CD14-positive monocyte (primary cell): ENCODE data around the gene SRC. TPM values are rescaled to one million over a fixed set of nuclear protein-coding genes. Genes with fewer than 3 reads are reported as not detected.

ENCODE experiments used
- DNase-seq, 3 donors: peaks; one replicate each; pipeline ENCODE4 v3.0.0-alpha.2; 2011 to 2022
- H2AFZ ChIP-seq: 2 replicates; pipeline ENCODE4 v1.6.0; 2012; ENCODE audit warnings: mild to moderate bottlenecking, low read depth, low read length, inconsistent platforms; ENCODE audit not compliant: insufficient read depth, poor library complexity, severe bottlenecking
- H3K27ac ChIP-seq, 2 donors: 1 replicate in 1 of 2; 2 replicates in 1 of 2; pipeline ENCODE4 v1.5.1; 2012 to 2013; ENCODE audit warnings: low read length in 2 of 2, control low read depth in 1 of 2, inconsistent platforms in 1 of 2, low read depth in 1 of 2, mild to moderate bottlenecking in 1 of 2
- H3K27me3 ChIP-seq, 2 donors: one replicate each; pipeline versions ENCODE4 v1.6.0 to v1.6.1; 2011 to 2013; ENCODE audit warnings: low read length in 2 of 2; ENCODE audit not compliant: control insufficient read depth in 2 of 2, insufficient read depth in 2 of 2
- H3K36me3 ChIP-seq, 2 donors: replicated peaks in 1 of 2; 1 replicate in 1 of 2; 2 replicates in 1 of 2; pipeline versions ENCODE4 v1.5.1 to v1.6.1; 2012 to 2013; ENCODE audit warnings: low read length in 2 of 2, control low read depth in 1 of 2, inconsistent platforms in 1 of 2, mild to moderate bottlenecking in 1 of 2; ENCODE audit not compliant: insufficient read depth in 2 of 2, control insufficient read depth in 1 of 2
- H3K4me1 ChIP-seq, 2 donors: 1 replicate in 1 of 2; 2 replicates in 1 of 2; pipeline versions ENCODE4 v1.5.1 to v1.6.1; 2012 to 2013; ENCODE audit warnings: low read length in 2 of 2, control low read depth in 1 of 2, inconsistent platforms in 1 of 2, mild to moderate bottlenecking in 1 of 2, moderate library complexity in 1 of 2; ENCODE audit not compliant: insufficient read depth in 2 of 2, control insufficient read depth in 1 of 2
- H3K4me2 ChIP-seq: replicated peaks from 2 replicates; pipeline ENCODE3; 2012; ENCODE audit warnings: low read length, moderate library complexity, mild to moderate bottlenecking; ENCODE audit not compliant: poor library complexity, severe bottlenecking; ENCODE audit errors: extremely low read depth
- H3K4me3 ChIP-seq, 3 experiments: fragments of 200-600 bp in 1 of 3; sonication (generic) in 1 of 3; replicated peaks in 1 of 3; 1 replicate in 2 of 3; 2 replicates in 1 of 3; pipeline ENCODE4 v1.5.1; 2011 to 2013; ENCODE audit warnings: low read length in 3 of 3, mild to moderate bottlenecking in 3 of 3, control low read depth in 2 of 3, low read depth in 2 of 3, inconsistent platforms in 1 of 3, moderate library complexity in 1 of 3
- H3K79me2 ChIP-seq: 2 replicates; pipeline ENCODE4 v1.6.0; 2012; ENCODE audit warnings: mild to moderate bottlenecking, control low read depth, inconsistent platforms, low read length, moderate library complexity; ENCODE audit not compliant: insufficient read depth
- H3K9ac ChIP-seq: 2 replicates; pipeline ENCODE4 v1.6.0; 2017; ENCODE audit warnings: low read length, mild to moderate bottlenecking; ENCODE audit not compliant: insufficient read depth, poor library complexity, severe bottlenecking
- H3K9me3 ChIP-seq, 2 donors: replicated peaks in 1 of 2; 1 replicate in 1 of 2; 2 replicates in 1 of 2; pipeline versions ENCODE4 v1.5.1 to v1.6.1; 2012 to 2013; ENCODE audit warnings: low read length in 2 of 2, control low read depth in 1 of 2; ENCODE audit not compliant: control insufficient read depth in 1 of 2, insufficient read depth in 1 of 2
- H4K20me1 ChIP-seq: 2 replicates; pipeline ENCODE4 v1.6.0; 2012; ENCODE audit warnings: mild to moderate bottlenecking, low read length, control low read depth, moderate library complexity; ENCODE audit not compliant: insufficient read depth
- H3K27ac Mint-ChIP-seq, 7 donors: one replicate each; pipeline ENCODE4 v1.8.0; 2020; ENCODE audit warnings: mild to moderate bottlenecking in 7 of 7, mixed read lengths in 7 of 7, moderate library complexity in 6 of 7, inconsistent platforms in 2 of 7
- H3K27me3 Mint-ChIP-seq, 3 donors: one replicate each; pipeline ENCODE4 v1.8.0; 2021 to 2022; ENCODE audit warnings: low read depth in 3 of 3, mild to moderate bottlenecking in 3 of 3, mixed read lengths in 3 of 3, moderate library complexity in 3 of 3, inconsistent platforms in 1 of 3
- H3K36me3 Mint-ChIP-seq, 2 donors: one replicate each; pipeline ENCODE4 v1.8.0; 2020; ENCODE audit warnings: mixed read lengths in 2 of 2, inconsistent platforms in 1 of 2, mild to moderate bottlenecking in 1 of 2
- H3K4me1 Mint-ChIP-seq: one replicate; pipeline ENCODE4 v1.8.0; 2020; ENCODE audit warnings: mild to moderate bottlenecking, mixed read lengths
- H3K4me3 Mint-ChIP-seq, 2 donors: one replicate each; pipeline ENCODE4 v1.8.0; 2020; ENCODE audit warnings: mild to moderate bottlenecking in 2 of 2, mixed read lengths in 2 of 2, moderate library complexity in 1 of 2
- H3K9me3 Mint-ChIP-seq, 7 donors: one replicate each; pipeline ENCODE4 v1.8.0; 2020 to 2022; ENCODE audit warnings: mixed read lengths in 7 of 7, mild to moderate bottlenecking in 6 of 7, moderate library complexity in 6 of 7, inconsistent platforms in 2 of 7
- WGBS: methylation state at CpG from one replicate; pipeline ENCODE4 v1.1.5; 2013; ENCODE audit warnings: missing lambda C conversion rate; ENCODE audit not compliant: insufficient coverage; 5-methylcytosine and 5-hydroxymethylcytosine counted together
- intact Hi-C, 2 donors: fragments of 100-400 bp; cut with micrococcal nuclease; formaldehyde crosslinking; loops; one replicate each; pipeline versions ENCODE4 v1.15.0 to v1.15.1; 2023
- polyA plus RNA-seq, 3 donors: library from polyadenylated mRNA; depleted of rRNA in 1 of 3; unstranded in 2 of 3; stranded (reverse) in 1 of 3; fragments of 300-500 nt in 2 of 3; fragments of >200 nt in 1 of 3; fragmentation: Illumina TruSeq in 2 of 3; gene quantifications; 1 replicate in 2 of 3; 2 replicates in 1 of 3; pipeline ENCODE4 v1.2.3, GENCODE V29; 2012 to 2021
- TF ChIP-seq, protein P1 (sequence below): fragments of 200-600 bp; IDR thresholded peaks from one replicate; pipeline ENCODE4 v1.8.0; 2022; ENCODE audit warnings: antibody characterized with exemption, mild to moderate bottlenecking

SRC gene
- polyA plus RNA-seq, 3 donors = 4.9 to 55.1 (median 6.8) TPM

DNA sequence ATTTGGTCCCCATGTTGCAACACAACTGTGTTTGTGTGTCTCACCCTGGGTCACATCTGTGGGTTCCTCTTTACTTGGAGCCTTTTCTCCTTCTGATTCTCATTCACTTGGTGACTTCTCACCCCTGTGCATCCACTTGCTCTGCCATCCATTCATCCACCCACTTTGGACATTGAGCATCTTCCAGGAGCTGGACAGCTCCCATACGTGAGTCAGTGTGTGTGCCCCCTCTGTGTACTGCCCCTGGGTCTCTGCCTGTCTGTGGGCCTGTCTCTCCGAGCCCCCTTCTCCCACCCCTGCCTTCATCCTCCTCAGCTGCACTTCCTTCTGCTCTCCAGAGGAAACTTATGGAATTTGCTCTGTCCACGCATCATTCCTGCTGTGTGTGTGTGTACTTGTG, 107.3 kb downstream of the SRC start:
- Histone ChIP-seq H3K4me2 (no peak overlapping the region), H3K79me2 (no peaks in the 10 kb centered on the region), H2AFZ (no peak overlapping the region), H3K4me3 (no peak overlapping the region), H3K36me3 (no peaks in the 10 kb centered on the region), H4K20me1 (no peaks in the 10 kb centered on the region), H3K4me1 (no peaks in the 10 kb centered on the region), H3K27me3 (no peaks in the 10 kb centered on the region), H3K27ac (no peak overlapping the region), H3K9me3 (peaks cover 0 to 23% of the 10 kb centered on the region in 2 donors), H3K9ac (no peak overlapping the region)
- WGBS = 100% methylated on average over 2 of the region's 3 CpGs
- H3K4me1 Mint-ChIP-seq = no peaks in the 10 kb centered on the region
- no peak overlapping the region for H3K4me3 Mint-ChIP-seq
- H3K27me3 Mint-ChIP-seq = peaks cover 3 to 16% (median 14%) of the 10 kb centered on the region in 3 donors
- TF ChIP-seq, protein P1, sequence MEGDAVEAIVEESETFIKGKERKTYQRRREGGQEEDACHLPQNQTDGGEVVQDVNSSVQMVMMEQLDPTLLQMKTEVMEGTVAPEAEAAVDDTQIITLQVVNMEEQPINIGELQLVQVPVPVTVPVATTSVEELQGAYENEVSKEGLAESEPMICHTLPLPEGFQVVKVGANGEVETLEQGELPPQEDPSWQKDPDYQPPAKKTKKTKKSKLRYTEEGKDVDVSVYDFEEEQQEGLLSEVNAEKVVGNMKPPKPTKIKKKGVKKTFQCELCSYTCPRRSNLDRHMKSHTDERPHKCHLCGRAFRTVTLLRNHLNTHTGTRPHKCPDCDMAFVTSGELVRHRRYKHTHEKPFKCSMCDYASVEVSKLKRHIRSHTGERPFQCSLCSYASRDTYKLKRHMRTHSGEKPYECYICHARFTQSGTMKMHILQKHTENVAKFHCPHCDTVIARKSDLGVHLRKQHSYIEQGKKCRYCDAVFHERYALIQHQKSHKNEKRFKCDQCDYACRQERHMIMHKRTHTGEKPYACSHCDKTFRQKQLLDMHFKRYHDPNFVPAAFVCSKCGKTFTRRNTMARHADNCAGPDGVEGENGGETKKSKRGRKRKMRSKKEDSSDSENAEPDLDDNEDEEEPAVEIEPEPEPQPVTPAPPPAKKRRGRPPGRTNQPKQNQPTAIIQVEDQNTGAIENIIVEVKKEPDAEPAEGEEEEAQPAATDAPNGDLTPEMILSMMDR = no peak
- intact Hi-C loops = no loop called here
- DNase-seq = no peak
- H3K9me3 Mint-ChIP-seq = peaks cover 10 to 31% (median 28%) of the 10 kb centered on the region in 7 donors
- peak overlapping the region in 1 of 7 donors; percentile 34 for H3K27ac Mint-ChIP-seq
- H3K36me3 Mint-ChIP-seq = no peaks in the 10 kb centered on the region

DNA sequence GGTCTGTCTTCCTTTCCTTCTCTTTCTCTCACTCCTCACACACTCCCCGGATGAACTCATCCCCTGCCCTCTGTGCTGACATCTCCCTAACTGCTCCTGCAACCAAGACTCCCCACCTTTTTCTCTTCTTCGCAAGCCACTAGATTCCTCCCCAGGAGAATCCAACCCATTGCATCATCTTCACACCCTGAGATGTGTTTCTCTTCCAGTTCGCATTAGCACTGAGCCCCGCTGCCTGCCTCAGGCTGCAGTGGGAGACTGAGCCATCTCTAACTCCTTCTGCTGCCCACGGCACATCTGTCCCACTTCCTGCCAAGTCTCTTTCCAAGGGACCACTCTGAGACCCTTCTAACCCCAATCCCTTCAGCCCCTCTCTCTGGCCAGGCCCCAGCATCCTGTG, 107.9 kb downstream of the SRC start:
- no peak overlapping the region for H2AFZ ChIP-seq
- intact Hi-C loops = no loop called here
- H3K36me3 ChIP-seq = no peaks in the 10 kb centered on the region
- no peaks in the 10 kb centered on the region for H4K20me1 ChIP-seq
- H3K4me1 Mint-ChIP-seq = no peaks in the 10 kb centered on the region
- TF ChIP-seq, protein P1 = no peak
- H3K9me3 Mint-ChIP-seq = peaks cover 12 to 35% (median 33%) of the 10 kb centered on the region in 7 donors
- 97% methylated on average over 5 of the region's 5 CpGs for WGBS
- peaks cover 0 to 28% of the 10 kb centered on the region in 2 donors for H3K9me3 ChIP-seq
- H3K4me2 ChIP-seq = no peak overlapping the region
- H3K27me3 Mint-ChIP-seq = peaks cover 3 to 16% (median 12%) of the 10 kb centered on the region in 3 donors
- no peaks in the 10 kb centered on the region for H3K36me3 Mint-ChIP-seq
- H3K4me1 ChIP-seq = no peaks in the 10 kb centered on the region
- no peaks in the 10 kb centered on the region for H3K27me3 ChIP-seq
- no peak overlapping the region for H3K4me3 ChIP-seq
- H3K4me3 Mint-ChIP-seq = peak overlapping the region in 1 of 2 donors; percentile 40
- H3K27ac ChIP-seq = no peak overlapping the region
- no peak overlapping the region for H3K9ac ChIP-seq
- H3K27ac Mint-ChIP-seq = no peak overlapping the region
- no peak for DNase-seq
- no peaks in the 10 kb centered on the region for H3K79me2 ChIP-seq
